SHP77 treated with DMSO at 0.1 percent for 48 hours (cell line): ENCODE results near the gene PHTF2.
"Not testable (repeated sequence)": the region's sequence is repeated elsewhere in the genome, so short reads cannot be mapped to it uniquely, and the experiment has no call there.

ENCODE experiments used
- DNase-seq: peaks from one replicate; lab custom pipeline; 2025; lab: John Stamatoyannopoulos, UW

PHTF2 gene

GRCh38 chr7:77991656-77992055 is 193.1 kb downstream of the PHTF2 start:
- no peak for DNase-seq

- DNase-seq: no peak
Observed at GRCh38 chr7:77993838-77994237, 195.3 kb downstream of the PHTF2 start.

GRCh38 chr7:77995717-77996116 is 197.1 kb downstream of the PHTF2 start:
- no peak for DNase-seq

GRCh38 chr7:77999168-77999567 is 200.6 kb downstream of the PHTF2 start:
- not testable (repeated sequence) for DNase-seq

- DNase-seq: no peak
Observed at GRCh38 chr7:78002021-78002420, 203.4 kb downstream of the PHTF2 start.

GRCh38 chr7:78002715-78003114 is 204.1 kb downstream of the PHTF2 start:
- DNase-seq: no peak

GRCh38 chr7:78006063-78006755 is 207.6 kb downstream of the PHTF2 start:
- no peak for DNase-seq
